Gastrocnemius medialis (tissue), 4 donors: ENCODE measurements around the gene SPINT1. TPM values are rescaled to one million over a fixed set of nuclear protein-coding genes. Genes with fewer than 3 reads are reported as not detected.

ENCODE experiments used
- ATAC-seq, 2 donors: fragments of 150-250 bp; one replicate each; pipeline ENCODE4 v1.9.1; 2016
- DNase-seq, 2 donors: peaks; one replicate each; pipeline ENCODE4 v3.0.0-alpha.2; 2019
- H3K27ac ChIP-seq, 4 donors: fragments of 200-600 bp; sonication (generic); 1 replicate in 1 of 4; 2 replicates in 3 of 4; pipeline ENCODE4 v1.5.1; 2016 to 2018; ENCODE audit warnings: mild to moderate bottlenecking in 2 of 4, moderate library complexity in 1 of 4
- H3K27me3 ChIP-seq, 3 donors: fragments of 200-600 bp; sonication (generic) in 2 of 3; 1 replicate in 1 of 3; 2 replicates in 2 of 3; pipeline versions ENCODE4 v1.5.1 to v1.6.0; 2016 to 2019; ENCODE audit warnings: mild to moderate bottlenecking in 1 of 3, moderate library complexity in 1 of 3
- H3K36me3 ChIP-seq, 2 donors: fragments of 200-600 bp; sonication (generic) in 1 of 2; one replicate each; pipeline ENCODE4 v1.5.1; 2017 to 2018
- H3K4me1 ChIP-seq, 2 donors: fragments of 200-600 bp; sonication (generic) in 1 of 2; one replicate each; pipeline ENCODE4 v1.5.1; 2016 to 2017; ENCODE audit warnings: mild to moderate bottlenecking in 2 of 2
- H3K4me3 ChIP-seq, 4 donors: fragments of 200-600 bp; sonication (generic) in 3 of 4; 1 replicate in 1 of 4; 2 replicates in 3 of 4; pipeline ENCODE4 v1.5.1; 2016 to 2019; ENCODE audit warnings: mild to moderate bottlenecking in 2 of 4
- H3K9me3 ChIP-seq, 3 donors: fragments of 200-600 bp; sonication (generic) in 2 of 3; 1 replicate in 1 of 3; 2 replicates in 2 of 3; pipeline ENCODE4 v1.5.1; 2016 to 2019
- POLR2A ChIP-seq, 2 donors: fragments of 450-650 bp; IDR thresholded peaks; one replicate each; pipeline ENCODE4 v1.6.1; 2017; ENCODE audit warnings: antibody characterized with exemption in 2 of 2, mild to moderate bottlenecking in 2 of 2, moderate library complexity in 2 of 2
- in situ Hi-C, 4 donors: fragments of 200-750 bp; cut with MboI; loops; one replicate each; pipeline versions ENCODE4 v1.15.0 to v1.8.0; 2017; ENCODE audit warnings: low sequenced_read_pairs in 4 of 4
- intact Hi-C: fragments of 100-400 bp; cut with DNase I; formaldehyde crosslinking; loops from one replicate; pipeline ENCODE4 v1.15.1; 2023; ENCODE audit warnings: low total_unique reads
- total RNA-seq, 4 donors: library from RNA; depleted of rRNA; stranded (reverse); fragments of >200 nt; gene quantifications; one replicate each; pipeline versions ENCODE4 v1.1.0 to v1.2.3, GENCODE V29; 2016
- TF ChIP-seq, protein P1 (sequence below), 5 experiments: fragments of 450-650 bp in 3 of 5; fragments of 200-600 bp in 2 of 5; sonication (generic) in 2 of 5; IDR thresholded peaks in 4 of 5; conservative IDR thresholded peaks in 1 of 5; 1 replicate in 4 of 5; 2 replicates in 1 of 5; pipeline ENCODE4 v1.5.1; 2016 to 2019; ENCODE audit warnings: antibody characterized with exemption in 5 of 5, mild to moderate bottlenecking in 3 of 5, moderate library complexity in 3 of 5

SPINT1 gene
- total RNA-seq, 4 donors from 2014 or later: 0.42 to 5.0 (median 1.0) TPM; not detected in 1

GRCh38 chr15:40877694-40878093, 33.8 kb downstream of the SPINT1 start:
- in situ Hi-C loops: loop anchor here in 1 of 4 donors (25.0 kb wide), 1 partner anchor 365 kb away; no protein-coding TSS in a partner anchor
- no peaks in the 10 kb centered on the region for H3K4me1 ChIP-seq
- H3K27me3 ChIP-seq: peaks cover 0 to 8% (median 6%) of the 10 kb centered on the region in 3 donors
- TF ChIP-seq, protein P1, sequence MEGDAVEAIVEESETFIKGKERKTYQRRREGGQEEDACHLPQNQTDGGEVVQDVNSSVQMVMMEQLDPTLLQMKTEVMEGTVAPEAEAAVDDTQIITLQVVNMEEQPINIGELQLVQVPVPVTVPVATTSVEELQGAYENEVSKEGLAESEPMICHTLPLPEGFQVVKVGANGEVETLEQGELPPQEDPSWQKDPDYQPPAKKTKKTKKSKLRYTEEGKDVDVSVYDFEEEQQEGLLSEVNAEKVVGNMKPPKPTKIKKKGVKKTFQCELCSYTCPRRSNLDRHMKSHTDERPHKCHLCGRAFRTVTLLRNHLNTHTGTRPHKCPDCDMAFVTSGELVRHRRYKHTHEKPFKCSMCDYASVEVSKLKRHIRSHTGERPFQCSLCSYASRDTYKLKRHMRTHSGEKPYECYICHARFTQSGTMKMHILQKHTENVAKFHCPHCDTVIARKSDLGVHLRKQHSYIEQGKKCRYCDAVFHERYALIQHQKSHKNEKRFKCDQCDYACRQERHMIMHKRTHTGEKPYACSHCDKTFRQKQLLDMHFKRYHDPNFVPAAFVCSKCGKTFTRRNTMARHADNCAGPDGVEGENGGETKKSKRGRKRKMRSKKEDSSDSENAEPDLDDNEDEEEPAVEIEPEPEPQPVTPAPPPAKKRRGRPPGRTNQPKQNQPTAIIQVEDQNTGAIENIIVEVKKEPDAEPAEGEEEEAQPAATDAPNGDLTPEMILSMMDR (IDR thresholded peaks at IDR 0.05 in 4 of 5, conservative IDR thresholded peaks at IDR 0.05 in 1 of 5): no peak
- TF ChIP-seq POLR2A (IDR thresholded peaks at IDR 0.05): no peak
- intact Hi-C loops: no loop called here
- no peak overlapping the region for H3K4me3 ChIP-seq
- H3K9me3 ChIP-seq: no peaks in the 10 kb centered on the region
- H3K27ac ChIP-seq: no peak overlapping the region
- ATAC-seq (no peak), DNase-seq (no peak)
- H3K36me3 ChIP-seq: no peaks in the 10 kb centered on the region

DNA sequence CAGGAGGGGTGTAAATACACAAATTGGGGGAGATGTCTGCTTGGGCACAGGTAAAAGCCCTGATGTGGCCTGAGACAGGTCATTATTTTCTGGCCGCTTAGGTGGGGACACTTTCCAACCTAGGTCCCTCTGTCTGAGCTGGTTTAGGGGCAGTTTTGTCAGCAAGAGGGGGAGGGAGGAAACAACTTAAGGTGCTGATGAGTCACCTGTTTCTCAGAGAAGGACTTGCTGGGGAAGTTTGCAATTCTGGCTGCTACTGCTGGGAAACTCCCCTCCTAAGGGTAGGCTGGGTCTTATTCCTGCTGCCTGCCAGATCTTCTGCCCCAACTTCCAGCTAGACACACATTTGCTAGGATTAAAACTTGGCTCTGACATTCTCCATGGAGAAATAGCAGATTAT, 34.9 kb downstream of the SPINT1 start:
- ATAC-seq (no peak), DNase-seq (no peak)
- in situ Hi-C loops: loop anchor here in 1 of 4 donors (25.0 kb wide), 1 partner anchor 366 kb away; no protein-coding TSS in a partner anchor
- H3K36me3 ChIP-seq: no peaks in the 10 kb centered on the region
- intact Hi-C loops: no loop called here
- no peak overlapping the region for H3K4me3 ChIP-seq
- H3K27me3 ChIP-seq: no peaks in the 10 kb centered on the region
- H3K27ac ChIP-seq: no peak overlapping the region
- H3K9me3 ChIP-seq: no peaks in the 10 kb centered on the region
- no peak for TF ChIP-seq POLR2A (IDR thresholded peaks at IDR 0.05)
- TF ChIP-seq, protein P1 (IDR thresholded peaks at IDR 0.05 in 4 of 5, conservative IDR thresholded peaks at IDR 0.05 in 1 of 5): no peak
- H3K4me1 ChIP-seq: no peaks in the 10 kb centered on the region

GRCh38 chr15:40879609-40880008, 35.8 kb downstream of the SPINT1 start:
- Histone ChIP-seq H3K27me3 (no peaks in the 10 kb centered on the region), H3K27ac (no peak overlapping the region), H3K4me3 (no peak overlapping the region), H3K9me3 (no peaks in the 10 kb centered on the region), H3K36me3 (no peaks in the 10 kb centered on the region), H3K4me1 (no peaks in the 10 kb centered on the region)
- TF ChIP-seq, protein P1 (IDR thresholded peaks at IDR 0.05 in 4 of 5, conservative IDR thresholded peaks at IDR 0.05 in 1 of 5): no peak
- TF ChIP-seq POLR2A (IDR thresholded peaks at IDR 0.05): no peak
- intact Hi-C loops (no loop called here), in situ Hi-C loops (loop anchor here in 1 of 4 donors (25.0 kb wide), 1 partner anchor 367 kb away; no protein-coding TSS in a partner anchor)
- no peak for ATAC-seq
- DNase-seq: no peak

DNA sequence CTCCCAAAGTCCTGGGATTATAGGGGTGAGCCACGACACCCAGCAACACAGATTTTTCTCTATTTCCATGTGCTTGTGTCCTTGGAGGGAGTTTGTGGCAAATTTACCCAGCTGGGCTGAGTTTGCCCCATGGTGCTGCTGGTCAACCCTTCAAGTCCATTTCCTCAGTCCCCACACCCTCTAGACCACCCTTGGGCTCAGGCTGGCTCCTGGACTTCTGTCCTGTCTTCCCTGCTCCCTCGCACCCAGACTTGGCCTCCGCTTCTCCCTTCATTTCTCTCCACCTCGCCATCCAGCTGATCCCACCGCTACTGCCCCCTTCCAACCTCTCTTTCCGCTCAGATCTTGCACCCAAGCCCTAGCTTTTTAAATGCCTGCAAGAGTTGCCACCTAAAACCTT, 37.5 kb downstream of the SPINT1 start:
- intact Hi-C loops: no loop called here
- no peak for DNase-seq
- no peaks in the 10 kb centered on the region for H3K4me1 ChIP-seq
- no peak for ATAC-seq
- no peak overlapping the region for H3K27ac ChIP-seq
- in situ Hi-C loops: loop anchor here in 1 of 4 donors (25.0 kb wide), 1 partner anchor 369 kb away; no protein-coding TSS in a partner anchor
- H3K36me3 ChIP-seq: no peaks in the 10 kb centered on the region
- no peak overlapping the region for H3K4me3 ChIP-seq
- no peaks in the 10 kb centered on the region for H3K27me3 ChIP-seq
- no peaks in the 10 kb centered on the region for H3K9me3 ChIP-seq
- no peak for TF ChIP-seq POLR2A (IDR thresholded peaks at IDR 0.05)
- TF ChIP-seq, protein P1 (IDR thresholded peaks at IDR 0.05 in 4 of 5, conservative IDR thresholded peaks at IDR 0.05 in 1 of 5): no peak

DNA sequence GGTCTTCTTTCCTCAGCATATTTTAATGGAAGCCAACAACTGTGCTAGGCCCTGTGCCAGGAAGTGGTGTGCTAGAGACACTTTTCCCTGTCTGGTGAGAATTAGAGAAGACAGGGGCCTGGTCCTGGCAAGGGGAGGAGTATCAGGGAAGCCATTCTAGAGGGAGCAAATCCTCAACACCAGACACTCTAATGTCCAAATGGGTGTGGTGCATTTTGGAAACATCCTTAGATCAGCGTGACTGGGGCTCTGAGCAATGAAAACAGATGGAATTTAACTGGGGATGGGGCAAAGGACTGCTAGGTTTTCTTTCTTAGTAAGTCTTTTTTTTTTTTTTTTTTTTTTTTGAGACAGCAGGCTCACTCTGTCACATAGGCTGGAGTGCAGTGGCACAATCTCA, 42.7 kb downstream of the SPINT1 start:
- ATAC-seq (no peak), DNase-seq (no peak)
- no peaks in the 10 kb centered on the region for H3K36me3 ChIP-seq
- no peak overlapping the region for H3K4me3 ChIP-seq
- H3K27me3 ChIP-seq: no peaks in the 10 kb centered on the region
- no peaks in the 10 kb centered on the region for H3K4me1 ChIP-seq
- no peaks in the 10 kb centered on the region for H3K9me3 ChIP-seq
- H3K27ac ChIP-seq: no peak overlapping the region
- in situ Hi-C loops: loop anchor here in 1 of 4 donors (25.0 kb wide), 1 partner anchor 374 kb away; no protein-coding TSS in a partner anchor
- intact Hi-C loops: no loop called here
- TF ChIP-seq, protein P1 (IDR thresholded peaks at IDR 0.05 in 4 of 5, conservative IDR thresholded peaks at IDR 0.05 in 1 of 5): no peak
- no peak for TF ChIP-seq POLR2A (IDR thresholded peaks at IDR 0.05)
